WTC11 (cell line): Measurements from ENCODE around the gene RASAL3. TPM values are rescaled to one million over a fixed set of nuclear protein-coding genes. Genes with fewer than 3 reads are reported as not detected.

Experiments used
- ATAC-seq: fragments of 200-7000 bp; cut with Tn5 transposase; 2 replicates; pipeline ENCODE4 v1.10.0; 2021; ENCODE audit warnings: mild to moderate bottlenecking, moderate library complexity
- CTCF ChIA-PET: fragments of 300-600 bp; sonication (Branson Sonifier 250); formaldehyde crosslinking; loops from one replicate; lab custom pipeline; 2021; ENCODE audit warnings: antibody characterized with exemption; lab: Charles Lee
- POLR2A ChIA-PET: fragments of 350-600 bp; sonication (Branson Sonifier 250); formaldehyde crosslinking; loops from one replicate; lab custom pipeline; 2021; ENCODE audit warnings: antibody characterized with exemption; lab: Charles Lee
- DNase-seq: peaks from one replicate; pipeline ENCODE4 v3.0.0; 2021; ENCODE audit warnings: low spot score
- H3K27ac Mint-ChIP-seq: 2 replicates; pipeline ENCODE4 v1.8.0; 2021; ENCODE audit warnings: mixed read lengths
- H3K27me3 Mint-ChIP-seq: 2 replicates; pipeline ENCODE4 v1.8.0; 2021; ENCODE audit warnings: low read depth, mild to moderate bottlenecking, moderate library complexity, mixed read lengths
- H3K36me3 Mint-ChIP-seq: 2 replicates; pipeline ENCODE4 v1.8.0; 2021; ENCODE audit warnings: mixed read lengths
- H3K4me1 Mint-ChIP-seq: 2 replicates; pipeline ENCODE4 v1.8.0; 2022; ENCODE audit warnings: mixed read lengths
- H3K4me3 Mint-ChIP-seq: 2 replicates; pipeline ENCODE4 v1.8.0; 2021; ENCODE audit warnings: mild to moderate bottlenecking, moderate library complexity, mixed read lengths
- H3K9me3 Mint-ChIP-seq: 2 replicates; pipeline ENCODE4 v1.8.0; 2021; ENCODE audit warnings: mixed read lengths
- ATF1 ChIP-seq: sonication (generic); formaldehyde crosslinking; IDR thresholded peaks from 2 replicates; pipeline ENCODE4 v1.8.1; 2023; ENCODE audit warnings: mild to moderate bottlenecking, moderate library complexity, missing genetic modification reagents
- FOXJ3 ChIP-seq: sonication (generic); formaldehyde crosslinking; IDR thresholded peaks from 2 replicates; pipeline ENCODE4 v1.9.0; 2021; ENCODE audit warnings: missing genetic modification reagents, mild to moderate bottlenecking, borderline replicate concordance
- GABPB1 ChIP-seq: sonication (generic); formaldehyde crosslinking; IDR thresholded peaks from 2 replicates; pipeline ENCODE4 v1.8.1; 2023; ENCODE audit warnings: mild to moderate bottlenecking, missing genetic modification reagents
- HMGA2 ChIP-seq: fragments of 250-450 bp; sonication (Bioruptor Pico); IDR thresholded peaks from 2 replicates; pipeline ENCODE4 v1.4.0; 2021; ENCODE audit warnings: mild to moderate bottlenecking, moderate library complexity
- JAZF1 ChIP-seq: fragments of 250-450 bp; sonication (Bioruptor Pico); IDR thresholded peaks from 2 replicates; pipeline ENCODE4 v1.9.0; 2021; ENCODE audit warnings: moderate library complexity, mild to moderate bottlenecking, inconsistent platforms
- JUN ChIP-seq: sonication (generic); formaldehyde crosslinking; IDR thresholded peaks from 2 replicates; pipeline ENCODE4 v1.8.0; 2023; ENCODE audit warnings: mild to moderate bottlenecking, missing genetic modification reagents
- KAT7 ChIP-seq: sonication (generic); formaldehyde crosslinking; IDR thresholded peaks from 2 replicates; pipeline ENCODE4 v1.8.1; 2023; ENCODE audit warnings: missing genetic modification reagents, mild to moderate bottlenecking, borderline replicate concordance
- MXD4 ChIP-seq: fragments of 250-450 bp; sonication (Bioruptor Pico); IDR thresholded peaks from 2 replicates; pipeline ENCODE4 v1.8.0; 2021; ENCODE audit warnings: mild to moderate bottlenecking, moderate library complexity, borderline replicate concordance
- NFE2L1 ChIP-seq: sonication (generic); formaldehyde crosslinking; IDR thresholded peaks from 2 replicates; pipeline ENCODE4 v1.8.1; 2023; ENCODE audit warnings: missing genetic modification reagents
- NR2C2 ChIP-seq: sonication (generic); formaldehyde crosslinking; IDR thresholded peaks from 2 replicates; pipeline ENCODE4 v1.8.0; 2022; ENCODE audit warnings: mild to moderate bottlenecking, missing genetic modification reagents
- PRRX2 ChIP-seq: fragments of 250-450 bp; sonication (Bioruptor Pico); IDR thresholded peaks from 2 replicates; pipeline ENCODE4 v1.8.0; 2021; ENCODE audit warnings: mild to moderate bottlenecking
- SP1 ChIP-seq: sonication (generic); formaldehyde crosslinking; conservative IDR thresholded peaks from 2 replicates; pipeline ENCODE4 v1.8.1; 2022; ENCODE audit warnings: missing genetic modification reagents
- TEAD1 ChIP-seq: sonication (generic); formaldehyde crosslinking; IDR thresholded peaks from 2 replicates; pipeline ENCODE4 v1.8.0; 2022; ENCODE audit warnings: mild to moderate bottlenecking, missing genetic modification reagents
- TEAD4 ChIP-seq: sonication (generic); formaldehyde crosslinking; IDR thresholded peaks from 2 replicates; pipeline ENCODE4 v1.8.0; 2022; ENCODE audit warnings: mild to moderate bottlenecking, missing genetic modification reagents
- ZBTB21 ChIP-seq: sonication (generic); formaldehyde crosslinking; IDR thresholded peaks from 2 replicates; pipeline ENCODE4 v1.8.1; 2023; ENCODE audit warnings: mild to moderate bottlenecking, missing genetic modification reagents, borderline replicate concordance
- ZNF121 ChIP-seq: sonication (generic); formaldehyde crosslinking; IDR thresholded peaks from 2 replicates; pipeline ENCODE4 v1.8.0; 2023; ENCODE audit warnings: missing genetic modification reagents
- ZNF138 ChIP-seq: sonication (generic); formaldehyde crosslinking; conservative IDR thresholded peaks from 2 replicates; pipeline ENCODE4 v1.8.1; 2022; ENCODE audit warnings: mild to moderate bottlenecking, moderate library complexity, missing genetic modification reagents
- ZSCAN18 ChIP-seq: fragments of 250-450 bp; sonication (Bioruptor Pico); IDR thresholded peaks from 2 replicates; pipeline ENCODE4 v2.1.2; 2022; ENCODE audit warnings: mild to moderate bottlenecking, moderate library complexity
- total RNA-seq: library from RNA; stranded (reverse); gene quantifications from 3 replicates; pipeline ENCODE4 v1.2.3, GENCODE V29; 2021
- TF ChIP-seq, protein P1 (sequence below): sonication (generic); formaldehyde crosslinking; IDR thresholded peaks from 2 replicates; pipeline ENCODE4 v1.8.1; 2023; ENCODE audit warnings: mild to moderate bottlenecking, missing genetic modification reagents, moderate library complexity
- TF ChIP-seq, protein P2 (sequence below): sonication (generic); formaldehyde crosslinking; IDR thresholded peaks from 2 replicates; pipeline ENCODE4 v1.8.1; 2023; ENCODE audit warnings: mild to moderate bottlenecking, missing genetic modification reagents
- TF ChIP-seq, protein P3 (sequence below): sonication (generic); formaldehyde crosslinking; IDR thresholded peaks from 2 replicates; pipeline ENCODE4 v1.8.0; 2023; ENCODE audit warnings: missing genetic modification reagents
- TF ChIP-seq, protein P4 (sequence below): sonication (generic); formaldehyde crosslinking; IDR thresholded peaks from 2 replicates; pipeline ENCODE4 v1.8.1; 2022; ENCODE audit warnings: low read depth, mild to moderate bottlenecking, moderate library complexity, missing genetic modification reagents, borderline replicate concordance

The RASAL3 gene
- total RNA-seq, 1 experiment from 2014 or later, result 1.6 TPM

GRCh38 chr19:15498156-15498858 is 34.0 kb upstream of the RASAL3 start (continued):
- TF ChIP-seq MXD4, result no peak
- TF ChIP-seq FOXJ3, result no peak
- TF ChIP-seq NR2C2 (CRISPR knock-in tag), result no peak
- TF ChIP-seq, protein P1, sequence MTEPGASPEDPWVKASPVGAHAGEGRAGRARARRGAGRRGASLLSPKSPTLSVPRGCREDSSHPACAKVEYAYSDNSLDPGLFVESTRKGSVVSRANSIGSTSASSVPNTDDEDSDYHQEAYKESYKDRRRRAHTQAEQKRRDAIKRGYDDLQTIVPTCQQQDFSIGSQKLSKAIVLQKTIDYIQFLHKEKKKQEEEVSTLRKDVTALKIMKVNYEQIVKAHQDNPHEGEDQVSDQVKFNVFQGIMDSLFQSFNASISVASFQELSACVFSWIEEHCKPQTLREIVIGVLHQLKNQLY (CRISPR knock-in tag), result no peak
- no peak for TF ChIP-seq ZSCAN18 (CRISPR knock-in tag)
- TF ChIP-seq PRRX2 (CRISPR knock-in tag), result no peak
- TF ChIP-seq TEAD4 (CRISPR knock-in tag), result no peak

DNA sequence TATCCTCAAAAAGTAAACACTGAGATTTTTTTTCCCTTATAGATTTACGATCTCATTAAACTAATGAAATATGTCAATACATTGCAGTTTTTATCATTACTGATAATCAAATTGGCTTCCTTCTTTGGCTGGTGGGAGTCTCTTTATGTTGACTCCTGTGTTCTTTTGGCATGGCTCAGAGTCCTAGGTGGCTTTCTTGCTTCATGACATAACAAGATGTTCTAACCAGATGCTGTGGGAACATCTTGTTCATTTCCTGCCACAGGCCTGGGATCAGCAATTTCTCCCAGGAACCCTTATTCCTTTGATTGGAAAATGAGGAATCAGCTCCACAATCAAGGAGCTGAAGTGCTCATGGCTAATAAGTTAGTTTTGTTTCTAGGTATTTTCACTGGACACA is 30.8 kb upstream of the RASAL3 start:
- Mint-ChIP-seq H3K4me1 (peaks cover 4% of the 10 kb centered on the region), H3K36me3 (no peaks in the 10 kb centered on the region), H3K27me3 (peaks cover 19% of the 10 kb centered on the region), H3K9me3 (peaks cover 18% of the 10 kb centered on the region), H3K27ac (no peak overlapping the region), H3K4me3 (no peak overlapping the region)
- POLR2A ChIA-PET, result no interaction called here
- DNase-seq (no peak), ATAC-seq (no peak)
- TF ChIP-seq TEAD1 (CRISPR knock-in tag) (no peak), ZNF138 (CRISPR knock-in tag) (no peak), HMGA2 (CRISPR knock-in tag) (no peak), ATF1 (no peak)
- TF ChIP-seq, protein P2, sequence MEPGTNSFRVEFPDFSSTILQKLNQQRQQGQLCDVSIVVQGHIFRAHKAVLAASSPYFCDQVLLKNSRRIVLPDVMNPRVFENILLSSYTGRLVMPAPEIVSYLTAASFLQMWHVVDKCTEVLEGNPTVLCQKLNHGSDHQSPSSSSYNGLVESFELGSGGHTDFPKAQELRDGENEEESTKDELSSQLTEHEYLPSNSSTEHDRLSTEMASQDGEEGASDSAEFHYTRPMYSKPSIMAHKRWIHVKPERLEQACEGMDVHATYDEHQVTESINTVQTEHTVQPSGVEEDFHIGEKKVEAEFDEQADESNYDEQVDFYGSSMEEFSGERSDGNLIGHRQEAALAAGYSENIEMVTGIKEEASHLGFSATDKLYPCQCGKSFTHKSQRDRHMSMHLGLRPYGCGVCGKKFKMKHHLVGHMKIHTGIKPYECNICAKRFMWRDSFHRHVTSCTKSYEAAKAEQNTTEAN (CRISPR knock-in tag), result no peak
- CTCF ChIA-PET, result no interaction called here

- H3K27me3 Mint-ChIP-seq, result peaks cover 15% of the 10 kb centered on the region
- ATAC-seq (no peak), DNase-seq (no peak)
- POLR2A ChIA-PET, result no interaction called here
- H3K4me3 Mint-ChIP-seq, result no peak overlapping the region
- H3K36me3 Mint-ChIP-seq, result peaks cover 5% of the 10 kb centered on the region
- CTCF ChIA-PET, result no interaction called here
- H3K4me1 Mint-ChIP-seq, result no peaks in the 10 kb centered on the region
- H3K9me3 Mint-ChIP-seq, result peaks cover 18% of the 10 kb centered on the region
- H3K27ac Mint-ChIP-seq, result no peak overlapping the region
- no peak for TF ChIP-seq NFE2L1 (CRISPR knock-in tag)
- TF ChIP-seq, protein P3, sequence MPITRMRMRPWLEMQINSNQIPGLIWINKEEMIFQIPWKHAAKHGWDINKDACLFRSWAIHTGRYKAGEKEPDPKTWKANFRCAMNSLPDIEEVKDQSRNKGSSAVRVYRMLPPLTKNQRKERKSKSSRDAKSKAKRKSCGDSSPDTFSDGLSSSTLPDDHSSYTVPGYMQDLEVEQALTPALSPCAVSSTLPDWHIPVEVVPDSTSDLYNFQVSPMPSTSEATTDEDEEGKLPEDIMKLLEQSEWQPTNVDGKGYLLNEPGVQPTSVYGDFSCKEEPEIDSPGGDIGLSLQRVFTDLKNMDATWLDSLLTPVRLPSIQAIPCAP (CRISPR knock-in tag), result no peak
- no peak for TF ChIP-seq FOXJ3
- no peak for TF ChIP-seq GABPB1
- no peak for TF ChIP-seq TEAD1 (CRISPR knock-in tag)
- no peak for TF ChIP-seq ATF1
- TF ChIP-seq, protein P4, sequence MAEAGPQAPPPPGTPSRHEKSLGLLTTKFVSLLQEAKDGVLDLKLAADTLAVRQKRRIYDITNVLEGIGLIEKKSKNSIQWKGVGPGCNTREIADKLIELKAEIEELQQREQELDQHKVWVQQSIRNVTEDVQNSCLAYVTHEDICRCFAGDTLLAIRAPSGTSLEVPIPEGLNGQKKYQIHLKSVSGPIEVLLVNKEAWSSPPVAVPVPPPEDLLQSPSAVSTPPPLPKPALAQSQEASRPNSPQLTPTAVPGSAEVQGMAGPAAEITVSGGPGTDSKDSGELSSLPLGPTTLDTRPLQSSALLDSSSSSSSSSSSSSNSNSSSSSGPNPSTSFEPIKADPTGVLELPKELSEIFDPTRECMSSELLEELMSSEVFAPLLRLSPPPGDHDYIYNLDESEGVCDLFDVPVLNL, result no peak
- TF ChIP-seq KAT7 (CRISPR knock-in tag), result no peak
- TF ChIP-seq ZNF121 (CRISPR knock-in tag), result no peak
- no peak for TF ChIP-seq SP1 (CRISPR knock-in tag)
- TF ChIP-seq, protein P2 (CRISPR knock-in tag), result no peak
- TF ChIP-seq JUN (CRISPR knock-in tag), result no peak
- no peak for TF ChIP-seq JAZF1 (CRISPR knock-in tag)
- no peak for TF ChIP-seq ZBTB21 (CRISPR knock-in tag)
Measured at GRCh38 chr19:15488489-15489226, 24.3 kb upstream of the RASAL3 start.
